DMS 273 treated with DMSO at 0.1 percent for 48 hours (cell line): ENCODE measurements around the gene RNF223.
A peak's percentile ranks its signal among the peaks of the same experiment; 100 is the strongest.
"Not testable (repeated sequence)": the region's sequence is repeated elsewhere in the genome, so short reads cannot be mapped to it uniquely, and the experiment has no call there.

Experiments
- DNase-seq: peaks from one replicate; lab custom pipeline; 2025; lab: John Stamatoyannopoulos, UW

Gene RNF223

GRCh38 chr1:1087351-1088028, 13.4 kb upstream of the RNF223 start:
- no peak for DNase-seq

DNA sequence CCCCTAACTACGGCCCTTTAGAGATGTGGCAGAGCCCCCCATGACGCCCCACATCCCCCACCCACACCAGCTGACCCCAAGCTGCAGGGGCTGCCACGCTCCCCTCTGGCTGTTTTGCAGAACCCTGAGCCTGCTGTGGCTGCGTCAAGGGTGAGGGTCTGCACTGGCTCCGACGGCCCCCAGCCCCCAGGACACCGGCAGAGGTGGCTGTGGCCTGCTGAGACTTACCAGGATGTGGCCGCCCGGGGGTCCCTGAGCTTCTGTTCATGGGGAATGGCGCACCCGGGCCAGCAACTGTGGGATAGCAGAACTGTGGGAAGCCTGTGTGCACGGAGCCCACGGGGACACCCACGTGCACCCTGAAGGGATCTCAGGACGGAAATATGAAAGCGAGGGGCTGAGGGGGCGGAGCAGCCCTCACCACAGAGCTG, 12.8 kb upstream of the RNF223 start:
- DNase-seq = no peak

DNA sequence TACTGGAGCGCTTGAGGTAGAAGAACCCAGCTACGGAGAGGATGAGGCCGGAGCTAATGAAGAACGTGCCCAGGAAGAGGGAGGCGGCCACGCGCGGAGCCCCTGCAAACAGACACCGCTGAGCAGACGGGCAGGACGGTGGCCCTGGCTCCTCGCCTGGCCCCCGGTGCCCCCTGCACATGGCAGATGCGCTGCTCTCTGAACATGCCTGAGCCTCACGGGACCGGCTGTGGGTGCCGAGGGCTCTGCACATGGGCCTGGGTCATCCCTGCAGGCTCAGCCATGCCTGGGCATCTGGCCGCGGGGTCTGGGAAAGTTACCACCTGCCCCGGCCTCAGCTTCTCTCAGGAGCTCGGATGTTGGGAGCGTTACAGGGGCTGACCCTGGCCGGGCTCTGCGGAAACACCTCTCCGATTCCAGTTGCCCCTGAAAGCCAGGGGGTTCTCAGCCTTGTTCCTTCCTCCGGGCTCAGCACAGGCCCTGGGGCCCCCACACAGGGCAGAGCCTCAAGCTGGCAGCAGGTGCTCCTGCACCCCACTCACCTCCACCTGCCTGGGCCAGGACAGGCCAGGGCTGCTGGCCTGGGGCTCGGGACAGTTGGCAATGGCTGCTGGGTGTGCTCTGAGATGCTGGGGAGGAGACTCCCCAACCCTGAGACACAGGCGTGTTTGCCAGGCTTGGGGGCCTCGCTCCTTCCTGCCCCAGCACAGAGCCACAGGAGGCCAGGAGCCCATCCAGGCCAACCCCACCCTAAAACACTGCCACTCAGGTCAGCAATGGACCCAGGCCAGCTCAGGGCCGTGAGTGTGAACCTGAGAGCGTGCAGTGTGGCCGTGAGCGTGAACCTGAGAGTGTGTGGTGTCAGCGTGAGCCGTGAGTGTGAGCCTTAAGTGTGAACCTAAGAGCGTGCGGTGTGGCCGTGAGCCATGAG, 12.1 kb upstream of the RNF223 start:
- DNase-seq = no peak

- DNase-seq = no peak
Observed at GRCh38 chr1:1085171-1085841, 11.2 kb upstream of the RNF223 start.

GRCh38 chr1:1084372-1085170, 10.5 kb upstream of the RNF223 start:
- no peak for DNase-seq

GRCh38 chr1:1083416-1084371, 9.6 kb upstream of the RNF223 start:
- DNase-seq = no peak

DNA sequence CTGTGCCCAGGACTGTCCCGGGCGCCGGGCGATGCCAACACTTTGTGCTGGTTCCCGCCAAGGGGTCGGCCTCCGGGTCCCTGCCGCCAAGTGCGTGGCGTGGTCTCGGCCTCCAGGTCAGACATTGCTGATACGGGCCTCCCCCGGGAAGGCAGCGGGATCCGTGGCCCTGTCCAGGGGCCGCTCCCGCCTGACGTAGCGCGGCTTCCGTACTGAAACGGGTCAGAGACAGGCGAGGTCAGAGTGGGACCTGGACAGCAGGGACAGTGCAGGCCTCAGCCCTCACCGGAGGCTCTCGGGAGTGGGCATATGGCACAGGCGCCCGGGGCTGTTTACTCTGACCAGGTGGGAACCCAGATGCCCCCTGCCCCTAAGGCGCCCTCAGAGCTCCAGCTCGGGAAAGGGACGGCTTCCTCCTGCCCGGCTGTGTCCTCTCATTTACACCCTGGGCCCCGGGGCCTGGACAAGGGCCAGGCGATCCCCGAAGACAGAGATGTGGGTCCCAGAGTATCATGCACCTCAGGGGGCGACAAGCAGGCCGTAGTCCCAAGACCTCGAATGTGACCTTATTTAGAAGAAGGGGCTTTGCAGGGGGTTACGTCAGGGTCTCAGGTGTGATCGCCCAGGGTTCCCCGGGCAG, 8.8 kb upstream of the RNF223 start:
- DNase-seq = no peak

- no peak for DNase-seq
Observed at GRCh38 chr1:1082239-1082775, 8.2 kb upstream of the RNF223 start.

DNA sequence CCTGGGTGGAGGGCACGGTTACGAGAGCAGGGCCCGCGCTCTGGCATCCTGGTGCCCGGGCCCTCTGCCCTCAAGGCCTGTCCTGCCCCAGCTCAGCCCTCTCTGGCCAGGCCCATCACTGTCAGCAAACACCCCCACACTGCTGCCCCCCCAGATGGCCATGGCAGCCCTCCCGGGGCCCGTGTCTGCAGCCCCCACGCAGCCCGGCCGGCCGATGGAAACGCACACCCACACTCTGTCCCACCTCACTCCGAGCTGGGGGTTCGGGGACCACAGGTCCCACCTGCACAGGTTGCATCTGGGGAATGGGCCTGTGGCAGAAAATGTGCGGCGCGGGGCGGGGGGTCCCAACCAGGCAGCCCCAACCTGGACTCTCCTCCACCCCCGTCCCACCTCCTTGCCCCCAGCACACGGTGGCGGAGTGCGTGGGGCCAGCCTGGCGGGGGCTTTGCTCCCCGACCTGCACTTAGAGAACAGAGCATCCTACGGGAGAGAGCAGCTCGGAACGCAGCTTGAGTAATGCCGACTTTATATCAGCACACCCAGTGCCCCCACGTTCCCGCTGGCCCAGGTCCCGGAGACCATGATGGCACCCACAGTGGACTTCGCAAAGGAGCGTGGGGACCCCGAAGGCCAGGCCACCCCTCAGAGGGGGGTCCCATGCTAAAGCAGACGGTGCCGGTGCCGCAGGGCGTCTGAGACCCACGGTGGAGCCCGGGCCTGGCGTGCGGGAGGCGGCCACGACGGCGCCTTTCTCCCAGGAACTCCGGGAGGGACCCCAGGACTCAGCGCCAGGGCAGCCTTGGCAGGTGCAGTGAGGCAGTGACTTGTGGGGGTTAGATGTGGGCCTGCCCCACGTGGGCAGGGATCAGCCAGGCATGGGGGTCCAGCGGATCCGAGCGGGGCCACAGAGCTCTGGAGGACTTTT, 7.5 kb upstream of the RNF223 start:
- DNase-seq = no peak

DNA sequence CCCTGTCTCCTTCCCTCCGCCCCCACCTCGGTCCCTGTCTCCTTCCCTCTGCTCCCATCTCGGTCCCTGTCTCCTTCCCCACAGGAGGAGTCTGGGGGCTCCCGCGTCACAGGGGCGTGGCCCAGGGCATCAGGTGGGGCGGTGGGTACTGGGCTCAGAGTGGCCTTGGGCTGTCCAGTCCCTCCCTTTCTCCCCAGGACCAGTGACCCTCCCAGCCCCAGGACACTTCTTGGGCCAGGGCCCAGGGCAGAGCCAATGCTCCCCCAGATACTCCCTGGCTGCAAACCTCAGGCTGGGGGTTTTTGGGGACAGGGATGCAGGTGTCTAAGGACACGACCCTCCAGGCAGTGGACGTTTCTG, 6.8 kb upstream of the RNF223 start:
- no peak for DNase-seq

DNA sequence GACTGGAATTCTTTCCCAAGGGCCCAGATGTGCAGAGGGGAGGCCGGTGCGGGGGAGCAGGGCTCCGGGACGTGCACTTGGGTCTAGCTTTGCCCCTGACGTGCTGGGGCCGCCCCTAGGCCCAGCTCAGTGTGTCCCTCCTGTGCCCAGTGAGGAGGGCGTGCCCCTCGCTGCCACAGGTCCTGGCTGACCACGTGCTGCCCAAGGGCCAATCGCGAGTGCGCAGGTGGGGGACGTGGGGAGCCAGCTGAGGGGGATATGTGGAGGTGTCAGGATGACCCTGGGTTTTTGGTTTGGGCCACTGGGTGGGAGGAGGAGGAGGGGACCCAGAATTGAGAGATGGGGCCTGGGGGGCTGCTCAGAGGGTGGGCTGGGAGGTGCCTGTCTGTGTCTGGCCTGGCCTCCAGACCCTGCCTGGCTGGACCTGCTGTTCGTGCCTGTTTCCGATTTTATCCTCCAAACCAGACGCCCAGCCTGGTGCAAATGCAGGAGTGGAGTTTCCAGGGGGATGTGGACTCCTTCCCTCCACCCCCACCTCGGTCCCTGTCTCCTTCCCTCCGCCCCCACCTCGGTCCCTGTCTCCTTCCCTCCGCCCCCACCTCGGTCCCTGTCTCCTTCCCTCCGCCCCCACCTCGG, 6.1 kb upstream of the RNF223 start:
- peak; percentile 53 for DNase-seq

GRCh38 chr1:1079408-1080121, 5.5 kb upstream of the RNF223 start:
- peak; percentile 54 for DNase-seq

DNA sequence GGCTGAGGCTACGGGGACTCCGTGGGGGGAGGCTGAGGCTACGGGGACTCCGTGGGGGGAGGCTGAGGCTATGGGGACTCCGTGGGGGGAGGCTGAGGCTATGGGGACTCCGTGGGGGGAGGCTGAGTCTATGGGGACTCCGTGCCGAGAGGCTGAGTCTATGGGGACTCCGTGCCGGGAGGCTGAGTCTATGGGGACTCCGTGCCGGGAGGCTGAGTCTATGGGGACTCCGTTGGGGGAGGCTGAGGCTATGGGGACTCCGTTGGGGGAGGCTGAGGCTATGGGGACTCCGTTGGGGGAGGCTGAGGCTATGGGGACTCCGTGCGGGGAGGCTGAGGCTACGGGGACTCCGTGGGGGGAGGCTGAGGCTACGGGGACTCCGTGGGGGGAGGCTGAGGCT, 3.3 kb upstream of the RNF223 start:
- not testable (repeated sequence) for DNase-seq

DNA sequence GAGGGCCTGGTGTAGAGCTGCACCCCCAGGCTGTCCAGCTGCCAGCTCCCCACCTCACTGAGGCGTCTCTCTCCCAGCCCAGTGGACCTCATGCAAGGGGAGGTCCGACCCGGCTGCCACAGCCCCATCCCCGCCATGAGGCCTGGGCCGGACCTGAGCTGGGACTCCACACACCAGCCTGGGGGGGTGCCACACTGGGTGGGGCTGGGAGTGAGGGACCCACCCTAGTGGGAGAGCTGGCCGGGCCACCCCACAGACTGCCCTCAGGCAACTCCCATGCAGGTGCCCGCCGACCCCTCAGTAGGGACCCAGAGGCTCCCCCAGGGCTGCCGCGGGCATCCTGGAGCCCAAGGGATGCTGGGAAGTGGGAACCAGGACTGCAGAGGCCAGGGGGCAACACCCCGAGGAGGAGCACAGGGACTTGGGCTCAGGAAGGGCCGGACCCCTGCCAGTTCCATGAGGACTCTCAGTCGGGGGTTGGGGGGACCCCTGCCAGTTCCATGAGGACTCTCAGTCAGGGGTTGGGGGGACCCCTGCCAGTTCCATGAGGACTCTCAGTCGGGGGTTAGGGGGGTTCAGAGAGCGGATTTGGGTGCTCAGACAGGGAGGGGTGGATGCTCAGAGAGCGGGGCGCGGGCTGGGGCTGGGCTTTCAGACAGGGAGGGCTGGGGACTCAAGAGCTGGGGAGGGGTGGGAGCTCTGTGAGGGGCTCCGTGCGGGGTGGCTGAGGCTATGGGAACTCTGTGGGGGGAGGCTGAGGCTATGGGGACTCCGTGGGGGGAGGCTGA, 1.2 kb upstream of the RNF223 start:
- no peak for DNase-seq

DNA sequence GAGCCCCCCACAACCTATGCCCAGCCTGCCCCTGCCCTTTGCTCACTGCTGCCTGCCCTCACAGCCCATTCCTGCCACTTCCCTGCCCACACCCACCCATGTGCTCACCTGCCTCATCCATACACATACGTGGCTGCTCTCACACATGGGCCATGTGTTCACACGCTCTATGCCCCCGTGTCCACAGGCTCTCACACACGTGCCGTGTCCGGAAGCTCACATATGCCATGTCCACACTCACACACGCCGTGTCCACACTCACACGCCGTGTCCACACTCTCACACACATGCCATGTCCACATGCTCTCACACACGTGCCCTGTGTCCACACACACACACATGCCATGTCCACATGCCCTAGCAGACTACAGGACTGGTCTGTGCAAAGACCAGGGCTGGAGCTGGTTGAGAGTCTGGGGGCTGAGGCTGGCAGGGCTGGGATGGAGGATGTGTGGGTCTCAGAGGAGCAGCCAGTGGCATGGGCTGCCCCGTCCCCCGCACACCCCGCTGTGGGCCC, 583 bp upstream of the RNF223 start:
- no peak for DNase-seq

GRCh38 chr1:1072849-1073742, 1.0 kb downstream of the RNF223 start:
- no peak for DNase-seq
